Mammary epithelial cell (primary cell): ENCODE results near the gene MTG2.

Source experiments
- CTCF ChIP-seq, 2 donors: IDR thresholded peaks in 1 of 2; conservative IDR thresholded peaks in 1 of 2; 2 replicates each; pipeline ENCODE4 v1.5.1; 2011 to 2012; ENCODE audit warnings: inconsistent platforms in 2 of 2, low read length in 2 of 2, mild to moderate bottlenecking in 2 of 2, control low read depth in 1 of 2, low read depth in 1 of 2; ENCODE audit not compliant: insufficient read depth in 1 of 2; ENCODE audit errors: extremely low read depth in 1 of 2
- EZH2 ChIP-seq: IDR thresholded peaks from 2 replicates; pipeline ENCODE4 v1.6.1; 2012; ENCODE audit warnings: low read length, inconsistent platforms, borderline replicate concordance

DNA sequence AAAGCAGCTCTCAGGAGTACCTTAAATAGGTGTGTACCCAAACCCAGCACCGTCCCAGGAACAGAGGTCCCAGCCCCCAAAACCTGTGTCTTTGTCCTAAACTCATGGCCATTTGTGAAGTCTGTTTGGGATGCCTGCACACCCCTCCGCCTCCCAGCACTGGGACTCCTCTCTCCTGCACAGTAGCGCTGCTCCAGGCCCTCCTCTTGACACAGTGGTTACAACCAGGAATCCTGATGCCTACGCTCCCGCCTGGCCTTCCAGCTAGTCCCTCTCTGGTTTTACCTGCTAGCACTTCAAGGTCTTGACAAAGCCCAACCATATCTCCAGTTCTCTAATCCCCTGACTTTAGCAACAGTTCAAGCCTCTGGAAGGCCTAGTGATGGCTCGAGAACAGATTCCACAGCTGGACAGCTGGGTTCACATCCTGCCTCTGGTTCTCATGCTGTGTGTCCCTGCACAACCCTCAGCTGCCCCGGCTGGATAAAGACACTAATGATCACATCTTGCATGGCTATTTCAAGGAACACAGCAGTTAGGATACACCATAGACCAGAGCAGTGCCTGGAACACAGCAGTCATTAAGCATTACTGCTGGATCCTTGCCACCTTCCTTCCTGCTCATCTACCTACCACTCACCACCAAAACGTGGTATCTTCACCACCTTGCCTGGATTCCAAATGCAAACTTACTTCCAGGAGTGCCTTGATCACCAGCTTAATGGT lies 45.2 kb upstream of the MTG2 start:
- TF ChIP-seq CTCF (conservative IDR thresholded peaks at IDR 0.05 in 1 of 2, IDR thresholded peaks at IDR 0.05 in 1 of 2; ENCODE audit: extremely low read depth in 1 of 2, insufficient read depth in 1 of 2, low read depth in 1 of 2, low read length in 2 of 2): no peak
- TF ChIP-seq EZH2: no peak
